NAMALWA (cell line): Measurements from ENCODE around the gene SLCO2B1.

Experiments
- DNase-seq: peaks from one replicate; pipeline ENCODE4 v3.0.0-alpha.2; 2015; ENCODE audit warnings: low spot score

Gene SLCO2B1

GRCh38 chr11:75248924-75249256, 98.0 kb downstream of the SLCO2B1 start:
- no peak for DNase-seq

- DNase-seq, result no peak
Observed at GRCh38 chr11:75249704-75250103, 98.8 kb downstream of the SLCO2B1 start.

GRCh38 chr11:75254326-75254725, 103.4 kb downstream of the SLCO2B1 start:
- no peak for DNase-seq
